MCF 10A (cell line): ENCODE measurements around the gene GFRA1. TPM values are rescaled to one million over a fixed set of nuclear protein-coding genes. Genes with fewer than 3 reads are reported as not detected.

Experiments used
- BruUV-seq: library from RNA; stranded (reverse); fragments of 400-500 nt; replicated peaks from 2 replicates; lab custom pipeline; 2021; lab: Mats Ljungman, UMichigan
- CTCF ChIA-PET: fragments of 300-600 bp; sonication (Branson Sonifier 250); formaldehyde crosslinking; extraction: SDS; loops from one replicate; lab custom pipeline; 2021; ENCODE audit warnings: antibody characterized with exemption, inconsistent platforms; lab: Yijun Ruan, JAX
- POLR2A ChIA-PET: fragments of 300-600, 350-650 bp; sonication (Branson Sonifier 250); formaldehyde crosslinking; extraction: SDS; loops from one replicate; lab custom pipeline; 2020; ENCODE audit warnings: antibody characterized with exemption, inconsistent platforms; lab: Yijun Ruan, JAX
- DNase-seq: peaks from one replicate; pipeline ENCODE4 v3.0.0-alpha.2; 2018; ENCODE audit not compliant: unreplicated experiment
- H3K27ac Mint-ChIP-seq: one replicate; pipeline ENCODE4 v1.8.0; 2022; ENCODE audit warnings: mild to moderate bottlenecking, low read depth, mixed read lengths; ENCODE audit not compliant: unreplicated experiment
- H3K27me3 Mint-ChIP-seq: one replicate; pipeline ENCODE4 v1.8.0; 2022; ENCODE audit warnings: mixed read lengths; ENCODE audit not compliant: insufficient read depth, unreplicated experiment
- H3K36me3 Mint-ChIP-seq: one replicate; pipeline ENCODE4 v1.8.0; 2022; ENCODE audit warnings: mild to moderate bottlenecking, moderate library complexity, mixed read lengths; ENCODE audit not compliant: insufficient read depth, unreplicated experiment
- H3K4me1 Mint-ChIP-seq: one replicate; pipeline ENCODE4 v1.8.0; 2022; ENCODE audit warnings: mixed read lengths; ENCODE audit not compliant: insufficient read depth, unreplicated experiment
- H3K4me3 Mint-ChIP-seq: one replicate; pipeline ENCODE4 v1.8.0; 2022; ENCODE audit warnings: mild to moderate bottlenecking, moderate library complexity, mixed read lengths; ENCODE audit not compliant: unreplicated experiment
- H3K9me3 Mint-ChIP-seq: one replicate; pipeline ENCODE4 v1.8.0; 2022; ENCODE audit warnings: mixed read lengths; ENCODE audit not compliant: unreplicated experiment
- CTCF ChIP-seq: fragments of 200-600 bp; IDR thresholded peaks from one replicate; pipeline ENCODE4 v1.8.0; 2022; ENCODE audit warnings: antibody characterized with exemption, mild to moderate bottlenecking; ENCODE audit not compliant: unreplicated experiment
- intact Hi-C: fragments of 100-400 bp; cut with micrococcal nuclease; formaldehyde crosslinking; loops from 2 replicates; pipeline ENCODE4 v1.14.1; 2022
- total RNA-seq: library from RNA; stranded (reverse); gene quantifications from 2 replicates; pipeline ENCODE4 v1.2.3, GENCODE V29; 2022

The GFRA1 gene
- total RNA-seq, 1 experiment from 2014 or later: not detected

GRCh38 chr10:116311706-116312490 is 38.9 kb upstream of the GFRA1 start:
- Mint-ChIP-seq H3K27ac (no peak overlapping the region), H3K27me3 (no peaks in the 10 kb centered on the region), H3K9me3 (no peaks in the 10 kb centered on the region), H3K4me3 (no peak overlapping the region), H3K36me3 (peaks cover 6% of the 10 kb centered on the region), H3K4me1 (no peaks in the 10 kb centered on the region)
- CTCF ChIA-PET: no interaction called here
- POLR2A ChIA-PET: no interaction called here
- intact Hi-C loops: no loop called here
- BruUV-seq: no TSS peak
- no peak for TF ChIP-seq CTCF
- no peak for DNase-seq

GRCh38 chr10:116311016-116311415 is 38.0 kb upstream of the GFRA1 start:
- no TSS peak for BruUV-seq
- no peak for DNase-seq
- ChIA-PET POLR2A (interaction anchor here (0.8 kb wide), 1 partner anchor 51 kb away, joined by 3 read pairs; no protein-coding TSS in a partner anchor), CTCF (interaction anchor here (0.9 to 1.3 kb wide), 2 partner anchors 75 to 600 kb away, joined by 3 to 4 read pairs; no protein-coding TSS in a partner anchor)
- Mint-ChIP-seq H3K27me3 (no peaks in the 10 kb centered on the region), H3K27ac (no peak overlapping the region), H3K4me1 (no peaks in the 10 kb centered on the region), H3K36me3 (peaks cover 6% of the 10 kb centered on the region), H3K9me3 (no peaks in the 10 kb centered on the region), H3K4me3 (no peak overlapping the region)
- intact Hi-C loops: no loop called here
- TF ChIP-seq CTCF: no peak

- intact Hi-C loops: no loop called here
- Mint-ChIP-seq H3K36me3 (no peaks in the 10 kb centered on the region), H3K4me3 (no peak overlapping the region), H3K4me1 (no peaks in the 10 kb centered on the region), H3K27ac (no peak overlapping the region), H3K27me3 (no peaks in the 10 kb centered on the region), H3K9me3 (no peaks in the 10 kb centered on the region)
- no peak for DNase-seq
- TF ChIP-seq CTCF: no peak
- CTCF ChIA-PET: interaction anchor here (0.9 kb wide), 1 partner anchor 602 kb away, joined by 3 read pairs; no protein-coding TSS in a partner anchor
- BruUV-seq: no TSS peak
- POLR2A ChIA-PET: no interaction called here
Observed at GRCh38 chr10:116307455-116307854, 34.4 kb upstream of the GFRA1 start.

GRCh38 chr10:116306847-116307246 is 33.8 kb upstream of the GFRA1 start:
- Mint-ChIP-seq H3K4me3 (no peak overlapping the region), H3K36me3 (no peaks in the 10 kb centered on the region), H3K27ac (no peak overlapping the region), H3K9me3 (no peaks in the 10 kb centered on the region), H3K4me1 (no peaks in the 10 kb centered on the region), H3K27me3 (no peaks in the 10 kb centered on the region)
- ChIA-PET CTCF (interaction anchor here (0.9 kb wide), 1 partner anchor 601 kb away, joined by 3 read pairs; no protein-coding TSS in a partner anchor), POLR2A (no interaction called here)
- BruUV-seq: no TSS peak
- intact Hi-C loops: no loop called here
- TF ChIP-seq CTCF: no peak
- no peak for DNase-seq
